Liver (tissue), 9 donors: ENCODE data around the gene KAZN. TPM values are rescaled to one million over a fixed set of nuclear protein-coding genes. Genes with fewer than 3 reads are reported as not detected.

Experiments used
- DNase-seq: peaks from one replicate; pipeline ENCODE4 v3.0.0-alpha.2; 2017; ENCODE audit warnings: low spot score
- H3K27ac ChIP-seq, 2 donors: one replicate each; pipeline ENCODE4 v1.7.0; 2013; ENCODE audit warnings: inconsistent platforms in 2 of 2, low read length in 2 of 2, control low read depth in 1 of 2, low read depth in 1 of 2, mild to moderate bottlenecking in 1 of 2
- H3K27me3 ChIP-seq, 4 donors: one replicate each; pipeline versions ENCODE4 v1.6.1 to v1.7.0; 2013; ENCODE audit warnings: low read length in 3 of 4, inconsistent platforms in 1 of 4, mild to moderate bottlenecking in 1 of 4, moderate library complexity in 1 of 4; ENCODE audit not compliant: control insufficient read depth in 4 of 4, insufficient read depth in 4 of 4
- H3K36me3 ChIP-seq, 4 donors: one replicate each; pipeline versions ENCODE4 v1.6.1 to v1.7.0; 2013; ENCODE audit warnings: low read length in 3 of 4, mild to moderate bottlenecking in 3 of 4, low read depth in 1 of 4, moderate library complexity in 1 of 4; ENCODE audit not compliant: control insufficient read depth in 4 of 4, insufficient read depth in 3 of 4
- H3K4me1 ChIP-seq, 4 donors: one replicate each; pipeline versions ENCODE4 v1.6.1 to v1.7.0; 2013; ENCODE audit warnings: low read length in 3 of 4, mild to moderate bottlenecking in 3 of 4, moderate library complexity in 1 of 4; ENCODE audit not compliant: control insufficient read depth in 4 of 4, insufficient read depth in 4 of 4
- H3K4me3 ChIP-seq, 3 donors: one replicate each; pipeline versions ENCODE4 v1.6.1 to v1.7.0; 2013; ENCODE audit warnings: low read length in 3 of 3, control low read depth in 1 of 3, low read depth in 1 of 3, mild to moderate bottlenecking in 1 of 3
- H3K9ac ChIP-seq, 2 donors: one replicate each; pipeline ENCODE4 v1.7.0; 2013; ENCODE audit warnings: low read length in 2 of 2, mild to moderate bottlenecking in 2 of 2, moderate library complexity in 2 of 2, control low read depth in 1 of 2, low read depth in 1 of 2
- H3K9me3 ChIP-seq, 4 donors: one replicate each; pipeline versions ENCODE4 v1.6.1 to v1.7.0; 2013; ENCODE audit warnings: low read length in 3 of 4; ENCODE audit not compliant: control insufficient read depth in 4 of 4
- EGR1 ChIP-seq, 2 donors: IDR thresholded peaks; 2 replicates each; pipeline ENCODE4 v1.6.1; 2016 to 2018; ENCODE audit warnings: antibody characterized with exemption in 2 of 2, low read depth in 2 of 2
- FOXA1 ChIP-seq: IDR thresholded peaks from 2 replicates; pipeline ENCODE4 v1.6.1; 2016; ENCODE audit warnings: antibody characterized with exemption
- GABPA ChIP-seq, 2 donors: IDR thresholded peaks in 1 of 2; conservative IDR thresholded peaks in 1 of 2; 2 replicates each; pipeline ENCODE4 v1.6.1; 2016; ENCODE audit warnings: antibody characterized with exemption in 2 of 2, mild to moderate bottlenecking in 1 of 2, moderate library complexity in 1 of 2
- HNF4A ChIP-seq, 2 donors: conservative IDR thresholded peaks; 2 replicates each; pipeline ENCODE4 v1.6.1; 2016; ENCODE audit warnings: antibody characterized with exemption in 2 of 2, mild to moderate bottlenecking in 2 of 2
- HNF4G ChIP-seq: IDR thresholded peaks from 2 replicates; pipeline ENCODE4 v1.6.1; 2016; ENCODE audit warnings: antibody characterized with exemption
- JUND ChIP-seq, 2 donors: IDR thresholded peaks; 2 replicates each; pipeline ENCODE4 v1.6.1; 2016; ENCODE audit warnings: antibody characterized with exemption in 2 of 2
- NR2F2 ChIP-seq: IDR thresholded peaks from 2 replicates; pipeline ENCODE4 v1.6.1; 2016; ENCODE audit warnings: antibody characterized with exemption
- RAD21 ChIP-seq, 2 donors: IDR thresholded peaks; 2 replicates each; pipeline ENCODE4 v1.6.1; 2016; ENCODE audit warnings: antibody characterized with exemption in 2 of 2, mild to moderate bottlenecking in 2 of 2
- TAF1 ChIP-seq: conservative IDR thresholded peaks from 2 replicates; pipeline ENCODE4 v1.6.1; 2016; ENCODE audit warnings: antibody characterized with exemption, mild to moderate bottlenecking
- ZBTB33 ChIP-seq: IDR thresholded peaks from 2 replicates; pipeline ENCODE4 v1.6.1; 2016; ENCODE audit warnings: antibody characterized with exemption
- WGBS: extraction: QIAGEN DNeasy Blood & Tissue Kit; methylation state at CpG from one replicate; pipeline ENCODE4 v1.1.7; 2013; 5-methylcytosine and 5-hydroxymethylcytosine counted together
- polyA plus RNA-seq, 2 donors: library from polyadenylated mRNA; stranded (reverse) in 1 of 2; unstranded in 1 of 2; fragments of 200-250 nt in 1 of 2; fragments of >200 nt in 1 of 2; fragmentation: Nextera tagmentation in 1 of 2; extraction: Ambion mirVana in 1 of 2; gene quantifications; one replicate each; pipeline versions ENCODE4 v1.2.1 to v1.2.3, GENCODE V29; 2013 to 2015
- total RNA-seq, 2 donors: library from RNA; depleted of rRNA; stranded (reverse); fragments of >200 nt; gene quantifications; one replicate each; pipeline ENCODE4 v1.2.3, GENCODE V29; 2014
- TF ChIP-seq, protein P1 (sequence below): IDR thresholded peaks from 2 replicates; pipeline ENCODE4 v1.6.1; 2016; ENCODE audit warnings: antibody characterized with exemption
- TF ChIP-seq, protein P2 (sequence below): IDR thresholded peaks from 2 replicates; pipeline ENCODE4 v1.6.1; 2016; ENCODE audit warnings: antibody characterized with exemption
- TF ChIP-seq, protein P3 (sequence below): fragments of 150-350 bp; IDR thresholded peaks from 2 replicates; pipeline ENCODE4 v1.5.1; 2017; ENCODE audit warnings: improper control_type of control experiment, low read depth, low read length; ENCODE audit not compliant: missing input control
- donor health status: healthy.
- donor health status: healthy.
- donor health status: healthy.
- donor health status: healthy.
- donor health status: healthy.

Gene KAZN
- total and polyA plus RNA-seq, 4 donors: 1.9 to 6.9 (median 2.4) TPM

DNA sequence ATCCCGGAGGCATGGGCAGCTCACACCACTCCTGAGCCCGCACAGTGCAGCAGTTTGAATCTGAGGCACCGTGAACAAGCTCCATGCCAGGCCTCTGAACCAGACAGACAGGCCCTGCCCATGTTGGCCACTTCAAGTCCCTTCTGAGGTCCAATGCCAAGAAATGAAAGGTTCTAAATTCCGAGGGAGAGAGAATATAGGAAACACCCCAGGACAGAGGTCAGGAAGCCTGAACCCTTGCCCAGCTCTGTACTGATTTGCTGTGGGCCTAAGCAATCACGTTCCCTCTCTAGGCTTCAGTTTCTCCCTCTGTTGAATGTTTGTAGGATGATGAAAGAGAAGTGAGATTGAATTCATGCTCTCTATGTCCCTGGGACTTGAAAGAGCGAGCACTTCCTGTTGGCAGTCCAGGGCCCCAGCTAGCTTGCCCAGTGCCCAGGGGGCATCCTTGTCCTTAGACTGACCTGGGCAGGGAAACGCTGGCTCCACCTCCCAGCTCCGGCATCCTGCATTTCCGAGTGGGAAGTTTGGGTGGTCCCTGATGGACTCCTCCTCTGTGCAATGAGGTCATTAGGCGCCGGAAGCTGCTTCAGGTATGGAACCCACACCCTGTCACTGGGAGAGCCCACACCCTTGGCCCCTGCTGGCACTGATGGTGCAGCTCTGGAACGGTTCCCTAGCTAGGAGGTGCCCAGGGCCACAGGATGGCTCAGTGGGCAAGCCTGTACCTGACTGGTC, 312.7 kb downstream of the KAZN start:
- Histone ChIP-seq H3K27me3 (no peaks in the 10 kb centered on the region), H3K27ac (no peak overlapping the region), H3K9ac (no peak overlapping the region), H3K4me3 (no peak overlapping the region), H3K9me3 (no peaks in the 10 kb centered on the region), H3K4me1 (no peaks in the 10 kb centered on the region), H3K36me3 (no peaks in the 10 kb centered on the region)
- WGBS: 75% methylated on average over 12 of the region's 12 CpGs
- TF ChIP-seq, protein P1, sequence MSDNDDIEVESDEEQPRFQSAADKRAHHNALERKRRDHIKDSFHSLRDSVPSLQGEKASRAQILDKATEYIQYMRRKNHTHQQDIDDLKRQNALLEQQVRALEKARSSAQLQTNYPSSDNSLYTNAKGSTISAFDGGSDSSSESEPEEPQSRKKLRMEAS: no peak
- TF ChIP-seq, protein P2, sequence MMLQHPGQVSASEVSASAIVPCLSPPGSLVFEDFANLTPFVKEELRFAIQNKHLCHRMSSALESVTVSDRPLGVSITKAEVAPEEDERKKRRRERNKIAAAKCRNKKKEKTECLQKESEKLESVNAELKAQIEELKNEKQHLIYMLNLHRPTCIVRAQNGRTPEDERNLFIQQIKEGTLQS: no peak
- TF ChIP-seq NR2F2: no peak
- no peak for TF ChIP-seq GABPA (IDR thresholded peaks at IDR 0.05 in 1 of 2, conservative IDR thresholded peaks at IDR 0.05 in 1 of 2)
- no peak for TF ChIP-seq TAF1
- TF ChIP-seq HNF4A (conservative IDR thresholded peaks at IDR 0.05): no peak
- TF ChIP-seq HNF4G: no peak
- TF ChIP-seq JUND (IDR thresholded peaks at IDR 0.05): no peak
- TF ChIP-seq RAD21 (IDR thresholded peaks at IDR 0.05): no peak
- TF ChIP-seq EGR1 (IDR thresholded peaks at IDR 0.05; ENCODE audit: low read depth in 2 of 2): no peak
- TF ChIP-seq, protein P3, sequence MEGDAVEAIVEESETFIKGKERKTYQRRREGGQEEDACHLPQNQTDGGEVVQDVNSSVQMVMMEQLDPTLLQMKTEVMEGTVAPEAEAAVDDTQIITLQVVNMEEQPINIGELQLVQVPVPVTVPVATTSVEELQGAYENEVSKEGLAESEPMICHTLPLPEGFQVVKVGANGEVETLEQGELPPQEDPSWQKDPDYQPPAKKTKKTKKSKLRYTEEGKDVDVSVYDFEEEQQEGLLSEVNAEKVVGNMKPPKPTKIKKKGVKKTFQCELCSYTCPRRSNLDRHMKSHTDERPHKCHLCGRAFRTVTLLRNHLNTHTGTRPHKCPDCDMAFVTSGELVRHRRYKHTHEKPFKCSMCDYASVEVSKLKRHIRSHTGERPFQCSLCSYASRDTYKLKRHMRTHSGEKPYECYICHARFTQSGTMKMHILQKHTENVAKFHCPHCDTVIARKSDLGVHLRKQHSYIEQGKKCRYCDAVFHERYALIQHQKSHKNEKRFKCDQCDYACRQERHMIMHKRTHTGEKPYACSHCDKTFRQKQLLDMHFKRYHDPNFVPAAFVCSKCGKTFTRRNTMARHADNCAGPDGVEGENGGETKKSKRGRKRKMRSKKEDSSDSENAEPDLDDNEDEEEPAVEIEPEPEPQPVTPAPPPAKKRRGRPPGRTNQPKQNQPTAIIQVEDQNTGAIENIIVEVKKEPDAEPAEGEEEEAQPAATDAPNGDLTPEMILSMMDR: no peak
- TF ChIP-seq ZBTB33: no peak
- DNase-seq: no peak

DNA sequence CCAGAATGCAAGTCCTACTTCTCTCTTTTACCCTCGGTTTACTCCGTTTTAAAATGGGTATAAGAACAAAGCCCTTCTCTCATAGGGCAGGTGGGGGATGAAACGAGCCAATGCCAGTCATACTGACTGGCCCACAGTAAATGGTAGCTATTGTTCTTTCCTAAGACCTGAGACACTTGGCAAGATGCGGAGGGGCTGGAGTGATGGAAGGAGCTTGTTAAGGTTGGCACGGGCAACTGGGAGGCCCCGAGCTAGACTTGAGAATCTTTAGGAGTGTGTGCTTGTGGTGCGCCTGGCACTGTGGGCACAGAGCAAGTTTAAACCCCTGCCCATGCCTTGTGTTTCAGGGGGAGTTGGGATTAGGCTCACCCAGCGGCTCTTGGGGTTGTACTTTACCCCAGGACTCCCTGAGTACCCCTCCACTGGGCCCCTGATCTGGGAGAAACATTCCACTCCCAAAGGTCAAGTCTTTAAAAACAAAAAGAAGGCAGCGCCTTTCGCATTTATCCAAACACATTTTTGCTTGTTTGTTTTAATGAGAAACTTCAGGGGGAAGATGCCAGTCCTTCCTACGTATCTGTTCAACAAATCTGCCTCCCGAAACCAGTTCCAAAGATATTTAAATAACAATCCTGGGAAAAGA, 314.5 kb downstream of the KAZN start:
- H3K9me3 ChIP-seq: no peaks in the 10 kb centered on the region
- H3K27me3 ChIP-seq: no peaks in the 10 kb centered on the region
- TF ChIP-seq FOXA1: no peak
- TF ChIP-seq NR2F2: no peak
- no peaks in the 10 kb centered on the region for H3K36me3 ChIP-seq
- no peak for DNase-seq
- WGBS: 89% methylated on average over 12 of the region's 12 CpGs
- H3K4me1 ChIP-seq: no peaks in the 10 kb centered on the region
- no peak overlapping the region for H3K4me3 ChIP-seq
- H3K9ac ChIP-seq: no peak overlapping the region
- no peak overlapping the region for H3K27ac ChIP-seq
